ENCODE measurements around the gene FTH1. TPM values are rescaled to one million over a fixed set of nuclear protein-coding genes. Genes with fewer than 3 reads are reported as not detected.

Gene FTH1
- total and polyA plus RNA-seq, 2 of the 4 experiments (the other 2 are of a cell fraction) = 344 to 2,516 TPM

GRCh38 chr11:61960532-61960931 is 6.9 kb downstream of the FTH1 start:
- Histone ChIP-seq H4K20me1 (ENCODE audit: insufficient read depth, low read length) (peaks cover 44% of the 10 kb centered on the region), H4K8ac (ENCODE audit: low read depth in 2 of 2, low read length in 2 of 2) (no peak overlapping the region), H3K56ac (ENCODE audit: extremely low read depth, insufficient read depth, low read length) (no peak overlapping the region), H3K18ac (ENCODE audit: low read depth, low read length) (no peak overlapping the region), H3K14ac (replicated peaks; ENCODE audit: low read depth, low read length) (no peak overlapping the region), H4K5ac (ENCODE audit: low read depth, low read length) (no peak overlapping the region), H3K79me1 (ENCODE audit: low read depth in 1 of 2, low read length in 2 of 2) (peaks cover 8 to 40% of the 10 kb centered on the region in 2 experiments), H3K23ac (ENCODE audit: low read depth, low read length) (no peak overlapping the region), H3K9ac (ENCODE audit: low read depth, low read length) (no peak overlapping the region), H3K4me1 (ENCODE audit: control insufficient read depth, insufficient read depth, low read length) (peaks cover 10% of the 10 kb centered on the region), H3K4me2 (ENCODE audit: low read depth, low read length) (no peak overlapping the region), H3K4me3 (ENCODE audit: insufficient read depth, low read depth, low read length) (no peak overlapping the region), H2BK5ac (ENCODE audit: low read depth, low read length, poor library complexity, severe bottlenecking) (no peak overlapping the region), H3K27ac (ENCODE audit: insufficient read depth, low read length) (no peak overlapping the region), H4K91ac (ENCODE audit: insufficient read depth, low read depth, low read length) (no peak overlapping the region), H2BK15ac (ENCODE audit: low read depth, low read length) (no peak overlapping the region), H2BK120ac (ENCODE audit: low read depth, low read length) (no peak overlapping the region), H3K9me3 (ENCODE audit: control insufficient read depth, insufficient read depth, low read length) (no peaks in the 10 kb centered on the region), H2AK9ac (replicated peaks; ENCODE audit: low read depth, low read length, poor library complexity) (no peak overlapping the region), H2AFZ (replicated peaks; ENCODE audit: low read length, poor library complexity) (no peak overlapping the region), H3K9me1 (ENCODE audit: insufficient read depth, low read length) (peaks cover 24% of the 10 kb centered on the region), H3K27me3 (ENCODE audit: control insufficient read depth, insufficient read depth, low read length) (no peaks in the 10 kb centered on the region), H2BK20ac (ENCODE audit: low read depth, low read length) (no peak overlapping the region), H2AK5ac (ENCODE audit: low read depth, low read length) (no peak overlapping the region), H3K4ac (ENCODE audit: low read depth, low read length) (no peak overlapping the region), H3K36me3 (ENCODE audit: control insufficient read depth, insufficient read depth, low read length) (peaks cover 44% of the 10 kb centered on the region)
- CTCF ChIA-PET = interaction anchor here (3.9 kb wide), 1 partner anchor 121 kb away, joined by 17 read pairs; no protein-coding TSS in a partner anchor
- BruUV-seq (replicated peaks) = no TSS peak
- DNase-seq = no peak
- dilution Hi-C loops (cut with HindIII; ENCODE audit: low sequenced_read_pairs, unreplicated experiment) = no loop called here
- TF ChIP-seq MXI1 (IDR thresholded peaks at IDR 0.05; ENCODE audit: borderline replicate concordance, low read depth, low read length) = no peak
- TF ChIP-seq, protein P1, sequence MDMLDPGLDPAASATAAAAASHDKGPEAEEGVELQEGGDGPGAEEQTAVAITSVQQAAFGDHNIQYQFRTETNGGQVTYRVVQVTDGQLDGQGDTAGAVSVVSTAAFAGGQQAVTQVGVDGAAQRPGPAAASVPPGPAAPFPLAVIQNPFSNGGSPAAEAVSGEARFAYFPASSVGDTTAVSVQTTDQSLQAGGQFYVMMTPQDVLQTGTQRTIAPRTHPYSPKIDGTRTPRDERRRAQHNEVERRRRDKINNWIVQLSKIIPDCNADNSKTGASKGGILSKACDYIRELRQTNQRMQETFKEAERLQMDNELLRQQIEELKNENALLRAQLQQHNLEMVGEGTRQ (IDR thresholded peaks at IDR 0.05; ENCODE audit: low read depth, low read length) = no peak
- TF ChIP-seq NFE2L2 (IDR thresholded peaks at IDR 0.05; ENCODE audit: low read depth, low read length) = no peak
- no peak for TF ChIP-seq MAFK (IDR thresholded peaks at IDR 0.05; ENCODE audit: low read depth, low read length)
- TF ChIP-seq CEBPB (IDR thresholded peaks at IDR 0.05; ENCODE audit: low read depth, low read length) = no peak
- TF ChIP-seq ELK1 (IDR thresholded peaks at IDR 0.05; ENCODE audit: borderline replicate concordance, low read depth, low read length) = no peak
- TF ChIP-seq RFX5 (IDR thresholded peaks at IDR 0.05; ENCODE audit: low read depth, low read length) = no peak
- TF ChIP-seq MAZ (IDR thresholded peaks at IDR 0.05; ENCODE audit: borderline replicate concordance, low read depth, low read length) = no peak
- TF ChIP-seq POLR2A (IDR thresholded peaks at IDR 0.05; ENCODE audit: low read depth, low read length) = no peak
- TF ChIP-seq, protein P2, sequence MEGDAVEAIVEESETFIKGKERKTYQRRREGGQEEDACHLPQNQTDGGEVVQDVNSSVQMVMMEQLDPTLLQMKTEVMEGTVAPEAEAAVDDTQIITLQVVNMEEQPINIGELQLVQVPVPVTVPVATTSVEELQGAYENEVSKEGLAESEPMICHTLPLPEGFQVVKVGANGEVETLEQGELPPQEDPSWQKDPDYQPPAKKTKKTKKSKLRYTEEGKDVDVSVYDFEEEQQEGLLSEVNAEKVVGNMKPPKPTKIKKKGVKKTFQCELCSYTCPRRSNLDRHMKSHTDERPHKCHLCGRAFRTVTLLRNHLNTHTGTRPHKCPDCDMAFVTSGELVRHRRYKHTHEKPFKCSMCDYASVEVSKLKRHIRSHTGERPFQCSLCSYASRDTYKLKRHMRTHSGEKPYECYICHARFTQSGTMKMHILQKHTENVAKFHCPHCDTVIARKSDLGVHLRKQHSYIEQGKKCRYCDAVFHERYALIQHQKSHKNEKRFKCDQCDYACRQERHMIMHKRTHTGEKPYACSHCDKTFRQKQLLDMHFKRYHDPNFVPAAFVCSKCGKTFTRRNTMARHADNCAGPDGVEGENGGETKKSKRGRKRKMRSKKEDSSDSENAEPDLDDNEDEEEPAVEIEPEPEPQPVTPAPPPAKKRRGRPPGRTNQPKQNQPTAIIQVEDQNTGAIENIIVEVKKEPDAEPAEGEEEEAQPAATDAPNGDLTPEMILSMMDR (conservative IDR thresholded peaks at IDR 0.05; ENCODE audit: low read depth, low read length) = no peak
- no peak for TF ChIP-seq RCOR1 (IDR thresholded peaks at IDR 0.05; ENCODE audit: insufficient replicate concordance, low read length)
- WGBS, 2 experiments (ENCODE audit: extremely low coverage in 2 of 2, insufficient read length in 1 of 2) = no CpG with 5 or more reads among the region's 3 CpGs
- ATAC-seq (ENCODE audit: low read depth) = no peak
- intact Hi-C loops (cut with micrococcal nuclease) = no loop called here
- POLR2A ChIA-PET (ENCODE audit: unreplicated experiment) = interaction anchor here (1.0 to 1.2 kb wide), 2 partner anchors 23 to 121 kb away, joined by 3 to 6 read pairs; no protein-coding TSS in a partner anchor
- in situ Hi-C loops (cut with MboI; ENCODE audit: low sequenced_read_pairs) = loop anchor here (10.0 kb wide), 1 partner anchor 64 kb away; no protein-coding TSS in a partner anchor

Measured in IMR-90 (cell line).